AG10803 (cell line): ENCODE measurements around the gene CDKAL1.

ENCODE experiments used
- DNase-seq: peaks from one replicate; pipeline ENCODE4 v3.0.0; 2010; ENCODE audit warnings: low read depth
- H3K4me3 ChIP-seq: 2 replicates; pipeline ENCODE4 v1.5.1; 2011; ENCODE audit warnings: mild to moderate bottlenecking, low read length, control low read depth
- CTCF ChIP-seq: conservative IDR thresholded peaks from 2 replicates; pipeline ENCODE4 v1.5.1; 2011; ENCODE audit warnings: mild to moderate bottlenecking, low read length, control low read depth, inconsistent platforms

CDKAL1 gene

GRCh38 chr6:21204951-21205350, 670.7 kb downstream of the CDKAL1 start:
- no peak for DNase-seq
- TF ChIP-seq CTCF, result no peak
- H3K4me3 ChIP-seq, result no peak overlapping the region

GRCh38 chr6:21208081-21208795, 674.0 kb downstream of the CDKAL1 start:
- TF ChIP-seq CTCF, result no peak
- no peak overlapping the region for H3K4me3 ChIP-seq
- no peak for DNase-seq

GRCh38 chr6:21208796-21209186, 674.5 kb downstream of the CDKAL1 start:
- TF ChIP-seq CTCF, result no peak
- no peak overlapping the region for H3K4me3 ChIP-seq
- DNase-seq, result no peak

- no peak for TF ChIP-seq CTCF
- DNase-seq, result no peak
- no peak overlapping the region for H3K4me3 ChIP-seq
Observed at GRCh38 chr6:21213492-21213891, 679.2 kb downstream of the CDKAL1 start.

- TF ChIP-seq CTCF, result no peak
- no peak for DNase-seq
Observed at GRCh38 chr6:21214738-21215448, 680.6 kb downstream of the CDKAL1 start.

GRCh38 chr6:21219241-21219640, 685.0 kb downstream of the CDKAL1 start:
- peak; percentile 15 for DNase-seq
- no peak for TF ChIP-seq CTCF
- no peak overlapping the region for H3K4me3 ChIP-seq

More at GRCh38 chr6:21214738-21215448, 680.6 kb downstream of the CDKAL1 start:
- H3K4me3 ChIP-seq, result no peak overlapping the region

GRCh38 chr6:21219856-21220255, 685.6 kb downstream of the CDKAL1 start:
- DNase-seq, result no peak
- no peak for TF ChIP-seq CTCF
- no peak overlapping the region for H3K4me3 ChIP-seq
